ENCODE data around the gene SVEP1. TPM values are rescaled to one million over a fixed set of nuclear protein-coding genes. Genes with fewer than 3 reads are reported as not detected.
"Not testable (repeated sequence)": the region's sequence is repeated elsewhere in the genome, so short reads cannot be mapped to it uniquely, and the experiment has no call there.

SVEP1 gene
- polyA plus RNA-seq, 1 experiment: 34.8 TPM

DNA sequence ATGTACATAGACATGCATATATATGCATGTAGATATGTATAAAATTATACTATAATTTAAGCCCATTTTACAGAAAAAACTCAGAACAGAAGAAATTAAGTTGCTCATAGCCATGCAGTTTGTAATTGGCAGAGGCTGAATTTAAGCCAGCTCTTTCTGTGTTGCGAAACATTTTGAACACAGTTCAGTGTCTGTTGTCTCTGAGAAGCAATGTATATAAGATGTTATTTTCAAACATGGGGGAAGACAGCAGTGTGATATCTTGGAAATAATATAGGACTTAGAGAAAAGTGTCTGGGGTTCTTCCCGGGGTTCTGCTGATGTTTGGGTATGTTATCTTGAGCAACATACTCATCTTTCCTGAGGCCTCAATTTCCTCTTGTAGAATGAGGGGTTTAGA is 37.6 kb downstream of the SVEP1 start:
- POLR2A ChIA-PET: no interaction called here
- TF ChIP-seq, protein P1, sequence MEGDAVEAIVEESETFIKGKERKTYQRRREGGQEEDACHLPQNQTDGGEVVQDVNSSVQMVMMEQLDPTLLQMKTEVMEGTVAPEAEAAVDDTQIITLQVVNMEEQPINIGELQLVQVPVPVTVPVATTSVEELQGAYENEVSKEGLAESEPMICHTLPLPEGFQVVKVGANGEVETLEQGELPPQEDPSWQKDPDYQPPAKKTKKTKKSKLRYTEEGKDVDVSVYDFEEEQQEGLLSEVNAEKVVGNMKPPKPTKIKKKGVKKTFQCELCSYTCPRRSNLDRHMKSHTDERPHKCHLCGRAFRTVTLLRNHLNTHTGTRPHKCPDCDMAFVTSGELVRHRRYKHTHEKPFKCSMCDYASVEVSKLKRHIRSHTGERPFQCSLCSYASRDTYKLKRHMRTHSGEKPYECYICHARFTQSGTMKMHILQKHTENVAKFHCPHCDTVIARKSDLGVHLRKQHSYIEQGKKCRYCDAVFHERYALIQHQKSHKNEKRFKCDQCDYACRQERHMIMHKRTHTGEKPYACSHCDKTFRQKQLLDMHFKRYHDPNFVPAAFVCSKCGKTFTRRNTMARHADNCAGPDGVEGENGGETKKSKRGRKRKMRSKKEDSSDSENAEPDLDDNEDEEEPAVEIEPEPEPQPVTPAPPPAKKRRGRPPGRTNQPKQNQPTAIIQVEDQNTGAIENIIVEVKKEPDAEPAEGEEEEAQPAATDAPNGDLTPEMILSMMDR (IDR thresholded peaks at IDR 0.05; ENCODE audit: low read depth, low read length): no peak
- H3K27ac ChIP-seq (ENCODE audit: low read depth, low read length): no peak overlapping the region
- CTCF ChIA-PET: no interaction called here
- H3K9me3 ChIP-seq (ENCODE audit: control insufficient read depth, insufficient read depth, low read length): no peaks in the 10 kb centered on the region
- no peak overlapping the region for H3K4me3 ChIP-seq (ENCODE audit: low read depth, low read length)
- no peak for DNase-seq (ENCODE audit: low read depth, low spot score)
- H3K27me3 ChIP-seq (ENCODE audit: control insufficient read depth, insufficient read depth, low read length): no peaks in the 10 kb centered on the region

DNA sequence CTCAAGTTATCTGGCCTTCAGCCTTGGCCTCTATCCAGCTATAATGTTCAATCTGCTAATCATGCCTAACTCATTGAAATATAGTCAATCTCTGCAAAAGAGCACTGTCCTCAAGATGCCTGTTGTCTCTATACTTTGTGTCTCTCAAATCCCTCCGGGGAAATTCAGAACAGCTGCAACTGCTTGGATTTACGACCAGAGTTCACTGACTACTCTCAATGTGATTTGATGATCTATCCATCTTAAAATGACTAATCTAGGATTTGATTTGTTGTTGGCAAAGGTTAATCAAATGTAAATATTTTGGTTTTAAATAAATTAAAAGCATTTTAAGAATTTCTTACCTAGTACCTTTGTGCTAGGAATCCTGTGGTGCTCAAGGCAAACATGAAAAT is 40.9 kb downstream of the SVEP1 start:
- POLR2A ChIA-PET: interaction anchor here (0.7 to 2.1 kb wide), 4 partner anchors 17 to 95 kb away, joined by 3 to 18 read pairs (median 7); partner anchors contain the start of gene SVEP1
- TF ChIP-seq, protein P1 (IDR thresholded peaks at IDR 0.05; ENCODE audit: low read depth, low read length): no peak
- H3K27me3 ChIP-seq (ENCODE audit: control insufficient read depth, insufficient read depth, low read length): no peaks in the 10 kb centered on the region
- CTCF ChIA-PET: interaction anchor here (1.2 kb wide), 1 partner anchor 84 kb away, joined by 3 read pairs; no protein-coding TSS in a partner anchor
- H3K9me3 ChIP-seq (ENCODE audit: control insufficient read depth, insufficient read depth, low read length): no peaks in the 10 kb centered on the region
- H3K4me3 ChIP-seq (ENCODE audit: low read depth, low read length): no peak overlapping the region
- no peak for DNase-seq (ENCODE audit: low read depth, low spot score)
- no peak overlapping the region for H3K27ac ChIP-seq (ENCODE audit: low read depth, low read length)

- TF ChIP-seq, protein P1 (IDR thresholded peaks at IDR 0.05; ENCODE audit: low read depth, low read length): no peak
- ChIA-PET POLR2A (interaction anchor here (0.5 to 2.1 kb wide), 6 partner anchors 17 to 1061 kb away, joined by 3 to 18 read pairs (median 4); partner anchors contain the start of genes PTGR1, SVEP1 and TXN), CTCF (interaction anchor here (1.2 kb wide), 1 partner anchor 85 kb away, joined by 3 read pairs; no protein-coding TSS in a partner anchor)
- Histone ChIP-seq H3K27ac (ENCODE audit: low read depth, low read length) (no peak overlapping the region), H3K27me3 (ENCODE audit: control insufficient read depth, insufficient read depth, low read length) (no peaks in the 10 kb centered on the region), H3K4me3 (ENCODE audit: low read depth, low read length) (no peak overlapping the region), H3K9me3 (ENCODE audit: control insufficient read depth, insufficient read depth, low read length) (no peaks in the 10 kb centered on the region)
- DNase-seq (ENCODE audit: low read depth, low spot score): peak; percentile 30
These were observed 41.5 kb downstream of the SVEP1 start for GRCh38 chr9:110537841-110538646.

GRCh38 chr9:110536822-110537221 is 42.7 kb downstream of the SVEP1 start:
- CTCF ChIA-PET: no interaction called here
- Histone ChIP-seq H3K27me3 (ENCODE audit: control insufficient read depth, insufficient read depth, low read length) (no peaks in the 10 kb centered on the region), H3K27ac (ENCODE audit: low read depth, low read length) (no peak overlapping the region), H3K9me3 (ENCODE audit: control insufficient read depth, insufficient read depth, low read length) (no peaks in the 10 kb centered on the region), H3K4me3 (ENCODE audit: low read depth, low read length) (no peak overlapping the region)
- DNase-seq (ENCODE audit: low read depth, low spot score): peak; percentile 38
- POLR2A ChIA-PET: no interaction called here
- TF ChIP-seq, protein P1 (IDR thresholded peaks at IDR 0.05; ENCODE audit: low read depth, low read length): no peak

- POLR2A ChIA-PET: not testable (repeated sequence)
- CTCF ChIA-PET: interaction anchor here (0.6 kb wide), 1 partner anchor 1122 kb away, joined by 3 read pairs; no protein-coding TSS in a partner anchor
These were observed 45.4 kb downstream of the SVEP1 start for GRCh38 chr9:110534162-110534561.

More at GRCh38 chr9:110534162-110534561, 45.4 kb downstream of the SVEP1 start:
- not testable (repeated sequence) for H3K4me3 ChIP-seq (ENCODE audit: low read depth, low read length); H3K27me3 ChIP-seq (ENCODE audit: control insufficient read depth, insufficient read depth, low read length); H3K27ac ChIP-seq (ENCODE audit: low read depth, low read length); DNase-seq (ENCODE audit: low read depth, low spot score); H3K9me3 ChIP-seq (ENCODE audit: control insufficient read depth, insufficient read depth, low read length)
